Upper lobe of left lung (tissue), 6 donors: ENCODE measurements around the gene HOXD10. TPM values are rescaled to one million over a fixed set of nuclear protein-coding genes. Genes with fewer than 3 reads are reported as not detected.

Source experiments
- ATAC-seq, 2 donors: fragments of 200-7000 bp; cut with Tn5 transposase; one replicate each; pipeline ENCODE4 v1.9.1; 2022; ENCODE audit warnings: mild to moderate bottlenecking in 2 of 2, moderate library complexity in 2 of 2; ENCODE audit not compliant: low FRiP score in 2 of 2
- DNase-seq, 2 donors: peaks; one replicate each; pipeline ENCODE4 v3.0.0-alpha.2; 2019 to 2020
- H3K27ac ChIP-seq, 4 donors: fragments of 200-600 bp; sonication (generic); one replicate each; pipeline ENCODE4 v1.5.1; 2016 to 2019
- H3K27me3 ChIP-seq, 4 donors: fragments of 200-600 bp; sonication (generic); one replicate each; pipeline ENCODE4 v1.5.1; 2017 to 2019
- H3K36me3 ChIP-seq, 4 donors: fragments of 200-600 bp; sonication (generic); one replicate each; pipeline ENCODE4 v1.5.1; 2016 to 2019
- H3K4me1 ChIP-seq, 4 donors: fragments of 200-600 bp; sonication (generic); one replicate each; pipeline ENCODE4 v1.5.1; 2018 to 2019
- H3K4me3 ChIP-seq, 4 donors: fragments of 200-600 bp; sonication (generic); one replicate each; pipeline ENCODE4 v1.5.1; 2017 to 2019; ENCODE audit warnings: mild to moderate bottlenecking in 2 of 4, moderate library complexity in 1 of 4
- H3K9me3 ChIP-seq, 4 donors: fragments of 200-600 bp; sonication (generic); one replicate each; pipeline ENCODE4 v1.5.1; 2018 to 2019
- EP300 ChIP-seq, 4 donors: sonication (generic); formaldehyde crosslinking; IDR thresholded peaks; one replicate each; pipeline ENCODE4 v1.5.1; 2017; ENCODE audit warnings: antibody characterized with exemption in 4 of 4, control low read depth in 2 of 4
- POLR2A ChIP-seq, 4 donors: fragments of 450-650 bp; IDR thresholded peaks; one replicate each; pipeline ENCODE4 v1.5.1; 2016 to 2017; ENCODE audit warnings: antibody characterized with exemption in 4 of 4, mild to moderate bottlenecking in 2 of 4
- POLR2AphosphoS5 ChIP-seq, 2 donors: sonication (generic); formaldehyde crosslinking; IDR thresholded peaks; one replicate each; pipeline ENCODE4 v1.5.1; 2017; ENCODE audit warnings: antibody characterized with exemption in 2 of 2
- WGBS, 2 donors: methylation state at CpG; one replicate each; pipeline ENCODE4 v1.1.5; 2017 to 2018; 5-methylcytosine and 5-hydroxymethylcytosine counted together
- small RNA-seq, 4 donors: library from RNA; depleted of rRNA; stranded (forward); fragments of <200 nt; gene quantifications; one replicate each; pipeline ENCODE3, GENCODE V24; 2016
- total RNA-seq, 6 donors: library from RNA; depleted of rRNA in 4 of 6; stranded (reverse); fragments of >200 nt in 4 of 6; gene quantifications; one replicate each; pipeline versions ENCODE4 v1.1.0 to v1.2.1, GENCODE V29; 2016 to 2021
- TF ChIP-seq, protein P1 (sequence below), 6 experiments: fragments of 450-650 bp in 4 of 6; fragments of 200-600 bp in 2 of 6; sonication (generic) in 2 of 6; IDR thresholded peaks; one replicate each; pipeline ENCODE4 v1.5.1; 2016 to 2019; ENCODE audit warnings: antibody characterized with exemption in 6 of 6
- donor health status: DM: no; HTN: no; CAD: no; lungs with moderate emphysema.
- donor health status: DM: no; HTN: yes; CAD: no; lungs with severe emphysema.

The HOXD10 gene
- total RNA-seq, 6 donors from 2014 or later, result 0.47 to 0.55 TPM; not detected in 4

GRCh38 chr2:176169181-176169580 is 52.6 kb downstream of the HOXD10 start:
- ATAC-seq (no peak), DNase-seq (no peak)
- Histone ChIP-seq H3K36me3 (no peaks in the 10 kb centered on the region), H3K27me3 (peaks cover 0 to 37% (median 18%) of the 10 kb centered on the region in 4 donors), H3K4me3 (no peak overlapping the region), H3K27ac (no peak overlapping the region), H3K9me3 (no peaks in the 10 kb centered on the region), H3K4me1 (peaks cover 8 to 21% (median 9%) of the 10 kb centered on the region in 4 donors)
- no peak for TF ChIP-seq EP300 (IDR thresholded peaks at IDR 0.05)
- no peak for TF ChIP-seq POLR2AphosphoS5 (IDR thresholded peaks at IDR 0.05)
- no peak for TF ChIP-seq POLR2A (IDR thresholded peaks at IDR 0.05)
- TF ChIP-seq, protein P1, sequence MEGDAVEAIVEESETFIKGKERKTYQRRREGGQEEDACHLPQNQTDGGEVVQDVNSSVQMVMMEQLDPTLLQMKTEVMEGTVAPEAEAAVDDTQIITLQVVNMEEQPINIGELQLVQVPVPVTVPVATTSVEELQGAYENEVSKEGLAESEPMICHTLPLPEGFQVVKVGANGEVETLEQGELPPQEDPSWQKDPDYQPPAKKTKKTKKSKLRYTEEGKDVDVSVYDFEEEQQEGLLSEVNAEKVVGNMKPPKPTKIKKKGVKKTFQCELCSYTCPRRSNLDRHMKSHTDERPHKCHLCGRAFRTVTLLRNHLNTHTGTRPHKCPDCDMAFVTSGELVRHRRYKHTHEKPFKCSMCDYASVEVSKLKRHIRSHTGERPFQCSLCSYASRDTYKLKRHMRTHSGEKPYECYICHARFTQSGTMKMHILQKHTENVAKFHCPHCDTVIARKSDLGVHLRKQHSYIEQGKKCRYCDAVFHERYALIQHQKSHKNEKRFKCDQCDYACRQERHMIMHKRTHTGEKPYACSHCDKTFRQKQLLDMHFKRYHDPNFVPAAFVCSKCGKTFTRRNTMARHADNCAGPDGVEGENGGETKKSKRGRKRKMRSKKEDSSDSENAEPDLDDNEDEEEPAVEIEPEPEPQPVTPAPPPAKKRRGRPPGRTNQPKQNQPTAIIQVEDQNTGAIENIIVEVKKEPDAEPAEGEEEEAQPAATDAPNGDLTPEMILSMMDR (IDR thresholded peaks at IDR 0.05), result no peak
- WGBS, 2 donors, result 88% methylated on average over 5 of the region's 5 CpGs; no CpG with 5 or more reads in 1 of the 2 donors

Small RNA genes lying within 50 kb of the gene (small RNA-seq; reads per million reads assigned to genes)
- gene MIR10B, result 8,609 to 19,343 (median 10,268) reads per million in 4 donors

Other genes with a start within 250 kb of the HOXD10 start
- 10 to 100 TPM in 5 of 6 donors, 1 to 10 TPM in 1; 8.4 to 28.0 (median 18.3) TPM for gene LNPK, start 114.5 kb upstream of the HOXD10 start, total RNA-seq
- gene EVX2, start 32.8 kb upstream of the HOXD10 start, total RNA-seq, result not detected
- gene HOXD13, start 24.1 kb upstream of the HOXD10 start, total RNA-seq, result not detected
- not detected for gene HOXD12, start 17.0 kb upstream of the HOXD10 start, total RNA-seq
- gene HOXD11, start 9.5 kb upstream of the HOXD10 start, total RNA-seq, result not detected
- 1 to 10 TPM in 1 of 6 donors, under 1 TPM in 1, not detected in 4; 0.40 to 1.2 TPM for gene HOXD9, start 5.9 kb downstream of the HOXD10 start, total RNA-seq
- gene HOXD8, start 12.9 kb downstream of the HOXD10 start, total RNA-seq, result 1 to 10 TPM in 1 of 6 donors, under 1 TPM in 4, not detected in 1; 0.43 to 2.3 (median 0.74) TPM
- gene HOXD4, start 34.8 kb downstream of the HOXD10 start, total RNA-seq, result under 1 TPM in 2 of 6 donors, not detected in 4; 0.79 to 0.81 TPM
- under 1 TPM in 3 of 6 donors, not detected in 3; 0.49 to 0.57 (median 0.49) TPM for gene HOXD3, start 40.5 kb downstream of the HOXD10 start, total RNA-seq
- 1 to 10 TPM; 1.0 to 7.2 (median 3.6) TPM for gene HOXD1, start 71.9 kb downstream of the HOXD10 start, total RNA-seq
- gene MTX2, start 152.7 kb downstream of the HOXD10 start, total RNA-seq, result 10 to 100 TPM; 17.4 to 31.4 (median 20.7) TPM